HK-2 (cell line): ENCODE data around the gene ZNF613.
"Not testable (repeated sequence)": the region's sequence is repeated elsewhere in the genome, so short reads cannot be mapped to it uniquely, and the experiment has no call there.

Experiments used
- DNase-seq: peaks from one replicate; pipeline ENCODE4 v3.0.0-alpha.2; 2018; ENCODE audit not compliant: unreplicated experiment

ZNF613 gene

DNA sequence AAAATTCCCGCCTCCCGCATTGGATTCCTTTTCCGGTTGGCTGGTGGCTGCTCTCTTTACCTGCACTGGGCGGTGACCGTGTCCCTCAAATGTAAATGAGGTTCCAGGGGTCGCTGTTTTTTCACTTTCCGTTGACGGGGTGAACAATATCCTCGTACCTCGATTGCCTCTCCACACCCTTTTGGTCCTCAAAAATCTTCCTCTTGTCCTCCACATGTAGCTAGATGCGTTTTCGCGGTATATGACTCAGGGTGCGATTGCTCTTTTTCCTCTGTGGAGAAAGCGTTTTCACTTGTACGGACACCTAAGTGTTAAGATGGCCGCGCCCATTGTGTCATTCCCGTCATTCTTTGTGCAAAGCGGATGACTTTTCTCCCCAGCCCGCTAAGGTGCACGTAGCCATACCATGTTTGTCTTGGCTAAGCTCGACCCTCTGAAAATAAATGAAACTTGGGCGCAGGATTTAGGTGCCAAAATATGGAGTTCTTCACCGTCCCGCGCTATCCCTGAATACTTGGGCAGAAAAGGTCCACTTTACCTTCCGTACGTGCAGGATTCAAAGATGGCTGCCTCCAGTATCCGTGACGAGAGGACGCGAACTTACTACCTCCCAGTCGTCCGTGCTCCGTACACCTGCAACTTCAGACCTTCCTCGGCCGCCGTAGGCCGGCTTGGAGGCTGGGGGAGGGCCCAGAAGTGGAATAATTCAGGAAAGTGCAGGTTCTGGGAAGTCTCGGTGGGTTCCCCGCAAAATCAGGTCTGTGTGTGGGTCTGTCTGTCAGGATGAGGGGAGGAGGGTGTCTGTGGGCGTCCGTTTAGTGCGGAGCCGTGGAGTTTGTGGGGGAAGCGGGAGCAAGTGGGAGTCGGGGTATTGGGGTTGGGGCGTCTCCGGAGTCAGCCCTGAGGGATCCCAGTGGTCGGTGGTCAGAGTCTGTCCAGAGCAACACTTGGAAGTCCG lies at the start of gene ZNF613:
Gene ZNF613, plus strand, starts transcription at position 689 of the 958 bp plus-strand sequence. CDS start 8,749 bp downstream, outside the sequence.
- peak; percentile 86 for DNase-seq

- DNase-seq, result no peak
Measured at GRCh38 chr19:51882518-51882917, 44.8 kb upstream of the ZNF613 start.

DNA sequence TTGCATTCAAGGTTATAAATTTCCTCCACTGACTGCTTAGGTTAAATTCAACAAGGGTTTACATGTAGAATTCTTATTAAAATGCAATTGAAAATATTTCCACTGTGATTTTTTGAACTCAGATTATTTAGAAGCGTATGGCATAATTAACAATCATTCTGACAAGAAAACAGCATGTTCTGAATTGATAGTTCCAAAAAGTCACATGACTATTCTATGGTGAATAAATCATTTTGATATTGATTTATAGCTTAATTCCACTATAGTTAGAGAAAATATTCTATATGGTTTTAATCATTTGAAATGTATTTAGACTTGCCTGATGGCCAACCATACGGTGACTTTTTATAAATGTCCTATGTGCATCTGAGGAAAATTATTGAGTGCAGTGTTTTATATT lies 42.6 kb upstream of the ZNF613 start:
- no peak for DNase-seq

DNA sequence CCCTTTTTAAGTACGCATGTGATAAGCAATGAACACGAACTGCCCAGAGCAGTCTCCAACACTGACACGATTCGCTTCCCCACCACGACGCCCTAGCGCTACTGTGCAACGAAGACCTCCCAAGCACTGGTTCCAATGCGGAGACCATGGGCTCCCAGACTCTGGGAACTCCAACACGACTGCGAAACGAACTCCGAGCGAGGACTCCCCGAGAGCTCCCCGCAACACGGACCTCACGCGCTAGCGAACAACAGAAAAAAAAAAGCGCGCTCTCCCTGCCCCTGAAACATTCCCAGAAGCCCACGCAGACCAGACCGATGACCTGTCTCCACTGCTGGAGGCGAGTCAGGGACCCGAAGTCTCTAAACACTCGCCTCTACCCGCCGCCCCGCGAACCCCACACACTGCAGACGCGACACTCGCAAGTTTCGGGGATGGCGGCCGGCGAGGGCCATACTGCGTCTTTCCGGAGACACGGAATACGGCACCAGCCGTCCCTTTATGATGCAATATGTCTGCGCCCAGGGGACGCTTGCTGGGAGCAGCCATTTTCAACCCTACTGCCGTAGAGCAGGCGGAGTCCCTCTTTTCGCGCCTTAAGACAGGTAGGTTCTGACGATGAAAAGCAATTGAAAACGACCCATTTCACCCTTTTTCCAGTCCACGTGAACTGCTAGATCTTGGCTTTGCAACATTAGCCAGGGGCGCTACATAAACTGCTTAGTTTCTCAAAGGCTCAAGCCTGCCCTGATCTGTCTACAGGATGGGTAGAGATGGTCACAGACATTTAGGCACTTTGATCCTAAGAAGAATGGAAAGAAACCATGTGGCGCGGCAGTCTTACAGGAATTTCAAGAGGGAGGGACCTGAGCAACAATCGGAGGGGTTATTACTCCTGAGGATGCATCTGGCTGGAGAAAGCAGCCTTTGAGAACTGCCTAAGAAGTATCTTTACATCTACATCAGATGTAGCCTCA lies 39.5 kb upstream of the ZNF613 start, which contains the start of gene ZNF577:
Gene ZNF577, minus strand, starts transcription at position 430 of the 977 bp plus-strand sequence. CDS start 7,569 bp downstream, outside the sequence.
- DNase-seq, result peak; percentile 73

DNA sequence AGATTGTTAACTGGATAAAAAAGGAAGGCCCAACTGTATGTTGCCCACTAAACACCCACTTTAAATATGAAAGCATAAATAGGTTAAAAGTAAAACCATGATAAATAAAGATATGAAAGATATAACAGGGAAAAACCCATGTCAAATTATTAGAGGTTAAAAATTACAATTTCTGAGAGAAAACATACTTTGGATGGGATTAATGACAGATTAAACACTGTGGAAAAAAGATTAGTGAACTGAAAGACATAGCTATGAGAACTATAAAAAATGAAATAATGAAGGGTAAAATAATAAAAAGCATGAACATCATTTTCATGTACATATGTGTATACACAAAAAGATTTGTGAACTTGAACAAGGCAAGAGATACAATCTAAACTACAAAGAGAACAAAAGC lies 37.3 kb upstream of the ZNF613 start:
- DNase-seq, result no peak

DNA sequence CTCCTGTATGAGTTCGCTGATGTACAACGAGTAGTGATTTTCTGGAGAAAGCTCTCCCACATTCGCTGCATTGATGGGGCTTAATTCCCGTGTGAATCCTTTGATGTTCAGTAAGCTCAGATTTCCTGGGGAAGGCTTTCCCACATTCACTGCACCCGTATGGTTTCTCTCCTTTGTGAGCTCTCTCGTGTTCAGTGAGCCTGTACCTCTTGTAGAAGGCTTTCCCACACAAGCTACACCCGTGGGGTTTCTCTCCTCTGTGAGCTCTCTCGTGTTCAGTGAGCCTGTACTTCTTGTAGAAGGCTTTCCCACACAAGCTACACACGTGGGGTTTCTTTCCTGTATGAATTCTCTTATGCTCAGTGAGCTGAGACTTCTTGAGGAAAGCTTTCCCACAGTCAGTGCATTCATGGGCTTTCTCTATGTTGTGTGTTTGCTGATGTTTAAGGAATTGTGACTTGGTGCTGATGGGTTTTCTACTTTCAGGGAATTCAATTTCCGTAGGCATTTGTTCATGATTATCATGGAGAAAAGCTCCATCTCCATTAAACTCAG lies 36.0 kb upstream of the ZNF613 start:
- DNase-seq, result no peak

DNA sequence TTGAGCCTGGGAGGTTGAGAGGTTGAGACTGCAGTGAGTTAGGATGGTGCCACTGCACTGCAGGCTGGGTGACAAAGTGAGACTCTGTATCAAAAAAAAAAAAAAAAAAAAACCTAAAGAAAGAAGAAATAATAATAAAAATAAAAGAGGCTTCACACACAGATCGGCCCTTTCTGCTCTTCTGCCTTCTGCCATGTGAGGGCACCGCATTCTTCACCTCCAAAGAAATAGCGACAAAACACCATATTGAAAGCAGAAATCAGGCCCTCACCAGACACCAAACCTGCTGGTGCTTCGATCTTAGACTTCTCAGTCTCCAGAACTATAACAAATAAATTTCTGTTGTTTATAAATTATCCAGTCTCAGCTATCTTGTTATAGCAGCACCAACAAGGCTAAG lies 25.4 kb upstream of the ZNF613 start:
- no peak for DNase-seq

DNA sequence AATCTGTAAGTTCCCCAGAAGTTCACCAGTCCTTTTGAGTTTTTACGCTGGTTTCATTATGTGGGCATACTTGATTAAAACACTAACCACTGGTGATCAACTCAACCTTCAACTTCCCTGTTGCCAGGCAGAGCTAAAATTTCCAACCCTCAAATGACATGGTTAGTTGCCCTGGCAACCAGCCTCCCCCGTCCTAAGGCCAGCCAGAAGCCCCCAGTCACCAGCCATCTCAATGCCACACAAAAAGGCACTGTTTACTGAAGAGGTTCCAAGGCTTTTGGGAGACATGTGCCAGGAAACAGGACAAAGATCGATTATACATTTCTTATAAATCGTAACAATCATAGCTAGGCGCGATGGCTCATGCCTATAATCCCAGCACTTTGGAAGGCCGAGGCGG lies 24.1 kb upstream of the ZNF613 start:
- DNase-seq, result no peak

GRCh38 chr19:51904331-51905165 lies 22.7 kb upstream of the ZNF613 start, which contains the start of gene ZNF649:
ZNF649 (minus strand) TSS chr19:51905017; CDS start chr19:51900107, 4,910 bp downstream.
- peak; percentile 81 for DNase-seq

- no peak for DNase-seq
Measured at GRCh38 chr19:51905206-51905605, 22.1 kb upstream of the ZNF613 start.

DNA sequence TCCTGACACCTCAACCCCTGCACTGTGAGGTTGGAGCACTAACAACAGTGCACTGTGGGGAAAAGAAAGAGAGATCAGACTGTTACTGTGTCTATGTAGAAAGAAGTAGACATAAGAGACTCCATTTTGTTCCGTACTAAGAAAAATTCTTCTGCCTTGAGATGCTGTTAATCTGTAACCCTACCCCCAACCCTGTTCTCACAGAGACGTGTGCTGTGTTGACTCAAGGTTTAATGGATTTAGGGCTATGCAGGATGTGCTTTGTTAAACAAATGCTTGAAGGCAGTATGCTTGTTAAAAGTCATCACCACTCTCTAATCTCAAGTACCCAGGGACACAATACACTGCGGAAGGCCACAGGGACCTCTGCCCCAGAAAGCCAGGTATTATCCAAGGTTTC lies 21.6 kb upstream of the ZNF613 start:
- DNase-seq, result not testable (repeated sequence)

DNA sequence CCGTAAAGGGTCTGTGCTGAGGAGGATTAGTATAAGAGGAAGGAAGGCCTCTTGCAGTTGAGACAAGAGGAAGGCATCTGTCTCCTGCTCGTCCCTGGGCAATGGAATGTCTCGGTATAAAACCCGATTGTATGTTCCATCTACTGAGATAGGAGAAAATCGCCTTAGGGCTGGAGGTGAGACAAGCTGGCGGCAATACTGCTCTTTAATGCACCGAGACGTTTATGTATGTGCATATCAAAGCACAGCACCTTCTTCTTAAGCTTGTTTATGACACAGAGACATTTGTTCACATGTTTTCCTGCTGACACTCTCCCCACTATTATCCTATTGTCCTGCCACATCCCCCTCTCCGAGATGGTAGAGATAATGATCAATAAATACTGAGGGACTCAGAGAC lies 21.2 kb upstream of the ZNF613 start:
- DNase-seq, result not testable (repeated sequence)

DNA sequence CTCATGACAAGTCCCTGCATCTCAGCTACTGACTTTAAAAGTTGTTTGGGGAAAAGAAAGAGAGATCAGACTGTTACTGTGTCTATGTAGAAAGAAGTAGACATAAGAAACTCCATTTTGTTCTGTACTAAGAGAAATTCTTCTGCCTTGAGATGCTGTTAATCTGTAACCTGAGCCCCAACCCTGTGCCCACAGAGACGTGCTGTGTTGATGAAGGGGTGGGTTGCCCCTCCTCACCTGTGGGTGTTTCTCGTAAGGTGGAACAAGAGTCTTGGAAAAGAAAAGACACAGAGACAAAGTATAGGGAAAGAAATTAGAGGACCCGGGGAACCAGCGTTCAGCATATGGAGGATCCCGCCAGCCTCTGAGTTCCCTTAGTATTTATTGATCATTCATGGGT lies 19.3 kb upstream of the ZNF613 start:
- not testable (repeated sequence) for DNase-seq

- no peak for DNase-seq
Measured at GRCh38 chr19:51915324-51915867, 11.9 kb upstream of the ZNF613 start.

GRCh38 chr19:51916167-51916566 lies 11.1 kb upstream of the ZNF613 start:
- DNase-seq, result no peak

DNA sequence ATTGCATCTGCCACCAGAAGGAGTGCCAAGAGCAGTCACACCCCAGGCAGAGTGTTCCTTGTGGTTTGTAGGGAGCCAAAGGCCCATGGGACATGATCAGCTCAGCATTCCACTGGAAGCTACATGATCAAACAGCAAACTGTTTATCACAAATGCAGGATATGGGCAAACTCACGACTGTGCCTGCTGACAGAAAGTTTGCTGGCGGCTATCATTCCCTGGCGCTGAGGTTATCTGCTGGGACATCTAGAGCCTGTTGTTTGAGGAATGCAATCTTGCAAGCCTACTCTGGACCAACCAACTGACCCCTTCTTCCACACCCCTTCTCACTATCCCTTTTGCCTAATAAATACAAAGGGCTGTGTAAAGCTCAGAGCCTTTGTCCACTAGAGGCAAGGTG lies 7.7 kb upstream of the ZNF613 start:
- no peak for DNase-seq

DNA sequence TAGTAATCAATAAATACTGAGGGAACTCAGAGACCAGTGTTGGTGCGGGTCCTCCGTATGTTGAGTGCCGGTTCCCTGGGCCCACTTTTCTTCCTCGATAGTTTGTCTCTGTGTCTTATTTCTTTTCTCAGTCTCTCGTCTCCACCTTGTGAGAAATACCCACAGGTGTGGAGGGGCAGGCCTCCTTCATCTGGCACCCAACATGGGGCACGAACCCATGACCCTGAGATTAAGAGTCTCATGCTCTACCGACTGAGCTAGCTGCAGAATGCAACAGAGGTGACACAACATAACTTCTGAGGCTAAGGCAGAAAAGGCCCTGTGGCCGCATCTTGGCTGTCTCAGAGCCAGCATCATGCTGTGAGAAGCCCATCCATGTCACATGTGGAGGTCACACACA lies 5.3 kb upstream of the ZNF613 start:
- no peak for DNase-seq

DNA sequence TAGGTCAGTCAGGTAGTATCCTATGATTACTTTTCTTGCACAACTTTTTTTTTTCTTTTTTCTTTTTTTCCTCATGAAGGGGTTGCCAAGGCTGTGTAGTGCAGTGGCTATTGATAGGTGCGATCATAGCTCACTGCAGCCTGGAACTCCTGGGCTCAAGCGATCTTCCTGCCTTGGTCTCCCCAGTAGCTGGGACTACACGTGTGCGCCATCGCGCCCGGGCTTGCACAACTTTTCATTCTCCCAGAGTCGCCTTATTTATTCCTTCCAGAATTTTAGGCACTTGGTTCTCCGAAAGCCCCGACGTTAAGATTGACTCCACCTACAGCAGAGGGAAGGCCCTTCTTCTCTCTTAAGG lies 867 bp upstream of the ZNF613 start:
- no peak for DNase-seq

DNA sequence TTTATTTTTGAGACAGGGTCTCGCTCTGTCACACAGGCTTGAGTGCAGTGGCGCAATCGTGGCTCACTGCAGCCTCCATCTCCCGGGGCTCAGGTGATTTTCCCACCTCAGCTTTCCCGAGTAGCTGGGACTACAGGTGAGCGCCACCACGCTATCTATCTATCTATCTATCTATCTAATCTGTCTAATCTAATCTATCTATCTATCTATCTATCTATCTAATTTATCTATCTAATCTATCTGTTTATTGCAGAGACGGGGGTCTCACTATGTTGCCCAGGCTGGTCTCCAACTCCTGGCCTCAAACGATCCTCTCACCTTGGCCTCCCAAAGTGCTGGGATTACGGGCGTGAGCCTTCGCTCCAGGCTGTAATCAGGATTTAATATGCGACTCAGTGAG lies 587 bp downstream of the ZNF613 start:
- DNase-seq, result no peak

DNA sequence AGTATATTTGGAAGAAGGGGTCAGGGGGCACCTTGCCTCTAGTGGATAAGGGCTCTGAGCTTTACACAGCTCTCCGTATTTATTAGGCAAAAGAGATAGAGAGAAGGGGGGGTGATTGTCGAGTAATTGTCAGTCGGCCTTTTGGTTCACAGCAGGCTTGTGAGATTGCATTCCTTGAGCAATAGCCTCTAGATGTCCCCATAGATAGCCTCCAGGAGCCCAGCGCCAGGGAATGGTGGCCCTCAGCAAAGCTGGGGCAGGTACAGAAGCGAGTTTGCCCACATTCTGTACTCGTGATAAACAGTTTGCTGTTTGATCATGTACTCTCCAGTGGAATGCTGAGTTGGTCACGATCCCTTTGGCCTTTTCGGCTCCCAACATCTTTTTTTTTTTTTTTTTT lies 4.6 kb downstream of the ZNF613 start:
- DNase-seq, result no peak

GRCh38 chr19:51938936-51939335 lies 11.7 kb downstream of the ZNF613 start:
- DNase-seq, result no peak
